GM10266 (cell line): Measurements from ENCODE around the gene TBC1D22A.
A peak's percentile ranks its signal among the peaks of the same experiment; 100 is the strongest.
"Not testable (repeated sequence)": the region's sequence is repeated elsewhere in the genome, so short reads cannot be mapped to it uniquely, and the experiment has no call there.

Experiments
- DNase-seq: peaks from one replicate; pipeline ENCODE4 v3.0.0; 2012; ENCODE audit errors: extremely low spot score
- CTCF ChIP-seq: IDR thresholded peaks from 2 replicates; pipeline ENCODE4 v1.5.1; 2012; ENCODE audit warnings: mild to moderate bottlenecking, low read depth; ENCODE audit not compliant: control insufficient read depth, insufficient read depth; ENCODE audit errors: missing control alignments

TBC1D22A gene

GRCh38 chr22:46732041-46732379, 30.4 kb upstream of the TBC1D22A start:
- no peak for TF ChIP-seq CTCF

GRCh38 chr22:46732513-46732912, 29.9 kb upstream of the TBC1D22A start:
- DNase-seq = no peak
- TF ChIP-seq CTCF = no peak

More at GRCh38 chr22:46732041-46732379, 30.4 kb upstream of the TBC1D22A start:
- no peak for DNase-seq

- not testable (repeated sequence) for DNase-seq
These were observed 28.2 kb upstream of the TBC1D22A start for GRCh38 chr22:46734213-46734722.

GRCh38 chr22:46734830-46735453, 27.5 kb upstream of the TBC1D22A start:
- peak; percentile 68 for DNase-seq
- TF ChIP-seq CTCF = no peak

GRCh38 chr22:46735747-46736608, 26.5 kb upstream of the TBC1D22A start:
- no peak for DNase-seq
- no peak for TF ChIP-seq CTCF

- TF ChIP-seq CTCF = no peak
- no peak for DNase-seq
These were observed 25.7 kb upstream of the TBC1D22A start for GRCh38 chr22:46736705-46737104.

- TF ChIP-seq CTCF = peak; percentile 21
- peak; percentile 73 for DNase-seq
These were observed 25.1 kb upstream of the TBC1D22A start for GRCh38 chr22:46737105-46737975.
